ENCODE results near the gene NKD2. TPM values are rescaled to one million over a fixed set of nuclear protein-coding genes. Genes with fewer than 3 reads are reported as not detected.

NKD2 gene
- total and polyA plus RNA-seq, 2 experiments from 2014 or later = not detected

DNA sequence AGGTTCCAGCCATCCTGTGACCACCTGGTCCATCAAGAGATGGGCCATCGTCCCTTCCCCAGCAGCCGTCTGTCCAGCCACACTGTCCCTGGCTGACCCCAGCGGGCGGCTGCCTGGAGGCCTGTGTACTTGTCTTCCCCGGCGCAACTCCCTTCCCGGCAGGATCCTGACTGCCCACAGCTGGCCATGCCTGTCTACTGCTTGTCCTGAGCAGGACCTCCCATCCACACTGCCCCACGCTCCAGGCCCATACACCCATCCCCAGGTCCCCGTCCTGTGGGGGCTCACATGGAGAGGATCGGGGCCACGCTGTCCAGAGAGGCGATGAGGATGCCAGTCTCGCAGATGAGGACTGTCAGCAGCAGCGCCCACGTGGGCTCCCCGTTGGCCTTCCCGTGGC, 67.8 kb downstream of the NKD2 start:
- no peak overlapping the region for H3K4me2 ChIP-seq (ENCODE audit: unreplicated experiment)
- no peaks in the 10 kb centered on the region for H3F3A ChIP-seq (ENCODE audit: insufficient read depth)
- no peak overlapping the region for H2AFZ ChIP-seq
- H3K9me2 ChIP-seq (ENCODE audit: insufficient read depth) = no peaks in the 10 kb centered on the region
- H4K20me1 ChIP-seq (ENCODE audit: insufficient read depth) = no peaks in the 10 kb centered on the region
- no peak for TF ChIP-seq EZH2 (IDR thresholded peaks at IDR 0.05; ENCODE audit: insufficient read depth, poor library complexity, severe bottlenecking)
- TF ChIP-seq EZH2phosphoT487 (IDR thresholded peaks at IDR 0.05; ENCODE audit: insufficient read depth, low read depth) = no peak
- in situ Hi-C loops (cut with MboI) = no loop called here
- no peak overlapping the region for H3K9ac ChIP-seq
- H3K36me3 ChIP-seq (ENCODE audit: low read depth) = no peaks in the 10 kb centered on the region
- no peaks in the 10 kb centered on the region for H3K79me2 ChIP-seq (ENCODE audit: insufficient read depth)
- H3K27ac ChIP-seq = no peak overlapping the region
- no peaks in the 10 kb centered on the region for H3K9me3 ChIP-seq (ENCODE audit: low read depth)
- no peak overlapping the region for H3K4me3 ChIP-seq
- H3K27me3 ChIP-seq (replicated peaks; ENCODE audit: insufficient read depth) = no peaks in the 10 kb centered on the region
- H3K4me1 ChIP-seq (ENCODE audit: insufficient read depth) = no peaks in the 10 kb centered on the region
- 86 to 88% methylated on average over 17 of the region's 17 CpGs for WGBS, 2 experiments (ENCODE audit: low coverage in 1 of 2, low lambda C conversion rate in 2 of 2, missing lambda C conversion rate in 2 of 2)
- DNase-seq = no peak

DNA sequence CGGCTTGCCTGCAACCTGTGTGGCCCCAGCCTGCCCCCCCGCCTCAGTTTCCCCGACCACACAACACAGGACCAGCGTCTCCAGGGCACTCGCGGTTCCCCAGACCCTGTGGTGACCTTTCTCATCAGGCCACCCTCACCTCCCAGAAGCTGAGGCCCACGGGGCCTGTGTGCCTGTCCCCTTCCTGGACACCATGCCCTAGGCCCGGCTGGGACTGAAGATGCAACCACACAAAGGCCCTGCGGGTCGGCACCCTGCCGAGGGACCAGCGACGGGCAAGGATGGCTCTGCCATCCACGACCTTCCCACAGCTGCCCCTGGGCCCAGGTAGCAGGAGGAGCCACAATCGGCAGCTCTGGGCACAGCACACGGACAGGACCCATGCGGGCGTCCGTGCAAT, 68.4 kb downstream of the NKD2 start:
- 84 to 90% methylated on average over 13 to 17 of the region's 19 CpGs for WGBS, 2 experiments (ENCODE audit: low coverage in 1 of 2, low lambda C conversion rate in 2 of 2, missing lambda C conversion rate in 2 of 2)
- Histone ChIP-seq H3K36me3 (ENCODE audit: low read depth) (no peaks in the 10 kb centered on the region), H3K9me2 (ENCODE audit: insufficient read depth) (no peaks in the 10 kb centered on the region), H3K79me2 (ENCODE audit: insufficient read depth) (no peaks in the 10 kb centered on the region), H2AFZ (no peak overlapping the region), H3K27me3 (replicated peaks; ENCODE audit: insufficient read depth) (no peaks in the 10 kb centered on the region), H3K27ac (no peak overlapping the region), H3F3A (ENCODE audit: insufficient read depth) (no peaks in the 10 kb centered on the region), H3K9ac (no peak overlapping the region), H3K4me2 (ENCODE audit: unreplicated experiment) (no peak overlapping the region), H4K20me1 (ENCODE audit: insufficient read depth) (no peaks in the 10 kb centered on the region), H3K4me1 (ENCODE audit: insufficient read depth) (no peaks in the 10 kb centered on the region), H3K9me3 (ENCODE audit: low read depth) (no peaks in the 10 kb centered on the region), H3K4me3 (no peak overlapping the region)
- no peak for DNase-seq
- TF ChIP-seq EZH2phosphoT487 (IDR thresholded peaks at IDR 0.05; ENCODE audit: insufficient read depth, low read depth) = no peak
- no peak for TF ChIP-seq EZH2 (IDR thresholded peaks at IDR 0.05; ENCODE audit: insufficient read depth, poor library complexity, severe bottlenecking)
- in situ Hi-C loops (cut with MboI) = no loop called here

GRCh38 chr5:1077491-1078020, 69.0 kb downstream of the NKD2 start:
- no peaks in the 10 kb centered on the region for H3K36me3 ChIP-seq (ENCODE audit: low read depth)
- no peak overlapping the region for H3K9ac ChIP-seq
- in situ Hi-C loops (cut with MboI) = no loop called here

GRCh38 chr5:1078206-1078605, 69.6 kb downstream of the NKD2 start:
- WGBS, 2 experiments (ENCODE audit: low coverage in 1 of 2, low lambda C conversion rate in 2 of 2, missing lambda C conversion rate in 2 of 2) = 75 to 83% methylated on average over 12 to 13 of the region's 13 CpGs

More at GRCh38 chr5:1077491-1078020, 69.0 kb downstream of the NKD2 start:
- 89 to 90% methylated on average over 26 to 27 of the region's 27 CpGs for WGBS, 2 experiments (ENCODE audit: low coverage in 1 of 2, low lambda C conversion rate in 2 of 2, missing lambda C conversion rate in 2 of 2)
- H2AFZ ChIP-seq = no peak overlapping the region
- H4K20me1 ChIP-seq (ENCODE audit: insufficient read depth) = no peaks in the 10 kb centered on the region
- H3K27me3 ChIP-seq (replicated peaks; ENCODE audit: insufficient read depth) = no peaks in the 10 kb centered on the region
- no peaks in the 10 kb centered on the region for H3F3A ChIP-seq (ENCODE audit: insufficient read depth)
- H3K9me3 ChIP-seq (ENCODE audit: low read depth) = no peaks in the 10 kb centered on the region
- TF ChIP-seq EZH2 (IDR thresholded peaks at IDR 0.05; ENCODE audit: insufficient read depth, poor library complexity, severe bottlenecking) = no peak
- TF ChIP-seq EZH2phosphoT487 (IDR thresholded peaks at IDR 0.05; ENCODE audit: insufficient read depth, low read depth) = no peak
- no peaks in the 10 kb centered on the region for H3K79me2 ChIP-seq (ENCODE audit: insufficient read depth)
- H3K4me3 ChIP-seq = no peak overlapping the region
- H3K27ac ChIP-seq = no peak overlapping the region
- H3K4me1 ChIP-seq (ENCODE audit: insufficient read depth) = no peaks in the 10 kb centered on the region
- DNase-seq = no peak
- no peak overlapping the region for H3K4me2 ChIP-seq (ENCODE audit: unreplicated experiment)
- H3K9me2 ChIP-seq (ENCODE audit: insufficient read depth) = no peaks in the 10 kb centered on the region

DNA sequence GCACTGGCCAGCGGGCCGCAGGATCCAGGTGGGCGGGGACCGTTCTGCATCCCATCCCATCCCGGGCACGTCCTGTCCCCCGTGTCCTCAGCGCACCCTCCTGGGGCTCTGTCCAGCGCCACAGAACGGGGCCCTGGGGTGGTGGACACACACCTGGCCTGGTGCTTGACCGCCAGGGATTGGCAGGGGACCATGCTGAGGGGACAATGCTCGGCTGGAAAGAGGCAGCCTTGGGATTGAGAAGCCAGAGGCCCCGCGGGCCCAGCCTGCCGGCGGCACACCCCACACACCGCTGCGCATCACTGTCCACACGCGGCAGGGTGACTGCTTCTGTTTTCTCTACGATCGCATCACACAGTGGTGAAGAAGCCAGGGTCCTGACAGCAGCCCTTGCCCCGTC, 70.2 kb downstream of the NKD2 start:
- Histone ChIP-seq H3K4me2 (ENCODE audit: unreplicated experiment) (no peak overlapping the region), H3K36me3 (ENCODE audit: low read depth) (no peaks in the 10 kb centered on the region), H3K9me2 (ENCODE audit: insufficient read depth) (no peaks in the 10 kb centered on the region), H3K9me3 (ENCODE audit: low read depth) (no peaks in the 10 kb centered on the region), H3K4me1 (ENCODE audit: insufficient read depth) (no peaks in the 10 kb centered on the region), H3K27me3 (replicated peaks; ENCODE audit: insufficient read depth) (no peaks in the 10 kb centered on the region), H4K20me1 (ENCODE audit: insufficient read depth) (no peaks in the 10 kb centered on the region), H3K4me3 (no peak overlapping the region), H3K9ac (no peak overlapping the region), H2AFZ (no peak overlapping the region), H3K27ac (no peak overlapping the region), H3F3A (ENCODE audit: insufficient read depth) (no peaks in the 10 kb centered on the region), H3K79me2 (ENCODE audit: insufficient read depth) (no peaks in the 10 kb centered on the region)
- in situ Hi-C loops (cut with MboI) = no loop called here
- TF ChIP-seq EZH2phosphoT487 (IDR thresholded peaks at IDR 0.05; ENCODE audit: insufficient read depth, low read depth) = no peak
- no peak for TF ChIP-seq EZH2 (IDR thresholded peaks at IDR 0.05; ENCODE audit: insufficient read depth, poor library complexity, severe bottlenecking)
- 87 to 92% methylated on average over 21 to 23 of the region's 23 CpGs for WGBS, 2 experiments (ENCODE audit: low coverage in 1 of 2, low lambda C conversion rate in 2 of 2, missing lambda C conversion rate in 2 of 2)
- no peak for DNase-seq

More at GRCh38 chr5:1078206-1078605, 69.6 kb downstream of the NKD2 start:
- in situ Hi-C loops (cut with MboI) = no loop called here
- Histone ChIP-seq H4K20me1 (ENCODE audit: insufficient read depth) (no peaks in the 10 kb centered on the region), H3K79me2 (ENCODE audit: insufficient read depth) (no peaks in the 10 kb centered on the region), H3K27me3 (replicated peaks; ENCODE audit: insufficient read depth) (no peaks in the 10 kb centered on the region), H3K4me1 (ENCODE audit: insufficient read depth) (no peaks in the 10 kb centered on the region), H3K4me2 (ENCODE audit: unreplicated experiment) (no peak overlapping the region), H2AFZ (no peak overlapping the region), H3F3A (ENCODE audit: insufficient read depth) (no peaks in the 10 kb centered on the region), H3K27ac (no peak overlapping the region), H3K9me3 (ENCODE audit: low read depth) (no peaks in the 10 kb centered on the region), H3K9ac (no peak overlapping the region), H3K4me3 (no peak overlapping the region), H3K9me2 (ENCODE audit: insufficient read depth) (no peaks in the 10 kb centered on the region), H3K36me3 (ENCODE audit: low read depth) (no peaks in the 10 kb centered on the region)
- no peak for TF ChIP-seq EZH2 (IDR thresholded peaks at IDR 0.05; ENCODE audit: insufficient read depth, poor library complexity, severe bottlenecking)
- DNase-seq = no peak
